Measurements from ENCODE around the gene ATP12A. TPM values are rescaled to one million over a fixed set of nuclear protein-coding genes. Genes with fewer than 3 reads are reported as not detected.
A peak's percentile ranks its signal among the peaks of the same experiment; 100 is the strongest.

ATP12A gene
- total RNA-seq, 1 experiment from 2014 or later = not detected

DNA sequence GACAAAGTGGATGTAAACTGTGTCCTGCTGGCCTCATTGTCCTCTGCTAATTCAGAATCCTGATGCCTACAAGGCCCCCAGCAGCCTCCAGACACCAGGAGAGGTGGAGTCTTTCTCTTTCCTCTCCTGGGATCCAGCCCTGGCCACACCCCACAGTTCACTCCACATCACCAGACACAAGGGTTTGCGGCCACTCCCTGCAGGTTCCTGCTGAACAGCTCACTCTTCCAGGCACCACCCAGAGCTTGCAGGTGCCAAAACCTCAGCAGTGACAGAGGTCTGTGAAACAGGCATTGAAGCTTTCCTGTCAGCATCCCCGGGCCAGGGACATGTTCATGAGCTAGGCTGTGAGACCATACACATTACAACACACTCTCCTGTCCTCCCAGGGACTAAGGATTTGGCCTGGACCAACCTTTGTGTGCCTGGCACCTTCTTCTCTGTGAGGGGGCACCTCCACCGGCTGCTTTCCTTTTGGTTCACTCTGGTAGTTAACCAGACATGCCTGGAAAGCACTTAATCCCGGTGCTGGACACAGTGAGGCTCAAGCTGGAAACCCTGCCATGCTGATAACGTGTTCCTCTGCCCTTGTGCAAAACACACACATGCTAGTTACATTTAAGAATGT lies 11.1 kb upstream of the ATP12A start:
- no peaks in the 10 kb centered on the region for H3K79me2 ChIP-seq (ENCODE audit: low read length)
- H3K4me1 ChIP-seq (ENCODE audit: low read length) = peaks cover 37% of the 10 kb centered on the region
- no peak overlapping the region for H3K4me3 ChIP-seq (ENCODE audit: low read length)
- peak; percentile 27 for DNase-seq
- no peaks in the 10 kb centered on the region for H3K9me2 ChIP-seq (replicated peaks; ENCODE audit: insufficient read depth, low read length)
- no peaks in the 10 kb centered on the region for H3K36me3 ChIP-seq (ENCODE audit: insufficient read depth, low read length)
- H4K20me1 ChIP-seq (ENCODE audit: insufficient read depth, low read depth, low read length) = peaks cover 5% of the 10 kb centered on the region
- no peaks in the 10 kb centered on the region for H3K9me3 ChIP-seq (ENCODE audit: low read length)
- no peak overlapping the region for H3K27ac ChIP-seq (ENCODE audit: low read length)
- H3K9ac ChIP-seq (ENCODE audit: low read length) = no peak overlapping the region
- H2AFZ ChIP-seq (ENCODE audit: low read length) = no peak overlapping the region
- H3K27me3 ChIP-seq (ENCODE audit: low read length) = no peaks in the 10 kb centered on the region
- no peak overlapping the region for H3K4me2 ChIP-seq (ENCODE audit: low read depth, low read length, poor library complexity, severe bottlenecking)

- Histone ChIP-seq H3K4me2 (ENCODE audit: low read depth, low read length, poor library complexity, severe bottlenecking) (no peak overlapping the region), H3K9ac (ENCODE audit: low read length) (no peak overlapping the region), H3K27me3 (ENCODE audit: low read length) (no peaks in the 10 kb centered on the region), H3K4me1 (ENCODE audit: low read length) (peaks cover 34% of the 10 kb centered on the region), H2AFZ (ENCODE audit: low read length) (no peak overlapping the region), H4K20me1 (ENCODE audit: insufficient read depth, low read depth, low read length) (peaks cover 2% of the 10 kb centered on the region), H3K9me3 (ENCODE audit: low read length) (no peaks in the 10 kb centered on the region), H3K36me3 (ENCODE audit: insufficient read depth, low read length) (no peaks in the 10 kb centered on the region), H3K27ac (ENCODE audit: low read length) (no peak overlapping the region), H3K4me3 (ENCODE audit: low read length) (no peak overlapping the region), H3K79me2 (ENCODE audit: low read length) (no peaks in the 10 kb centered on the region), H3K9me2 (replicated peaks; ENCODE audit: insufficient read depth, low read length) (no peaks in the 10 kb centered on the region)
- no peak for DNase-seq
Observed at GRCh38 chr13:24670174-24670573, 10.0 kb upstream of the ATP12A start.

- Histone ChIP-seq H4K20me1 (ENCODE audit: insufficient read depth, low read depth, low read length) (no peaks in the 10 kb centered on the region; the same call in 1 of the 2 replicates), H3K79me2 (ENCODE audit: low read length) (no peaks in the 10 kb centered on the region), H3K27ac (ENCODE audit: low read length) (no peak overlapping the region), H2AFZ (ENCODE audit: low read length) (no peak overlapping the region), H3K9me2 (replicated peaks; ENCODE audit: insufficient read depth, low read length) (no peaks in the 10 kb centered on the region), H3K9me3 (ENCODE audit: low read length) (no peaks in the 10 kb centered on the region), H3K4me2 (ENCODE audit: low read depth, low read length, poor library complexity, severe bottlenecking) (peak overlapping the region; percentile 27), H3K27me3 (ENCODE audit: low read length) (no peaks in the 10 kb centered on the region), H3K9ac (ENCODE audit: low read length) (no peak overlapping the region), H3K4me1 (ENCODE audit: low read length) (peaks cover 30% of the 10 kb centered on the region), H3K36me3 (ENCODE audit: insufficient read depth, low read length) (no peaks in the 10 kb centered on the region), H3K4me3 (ENCODE audit: low read length) (no peak overlapping the region)
- DNase-seq = peak; percentile 55
Observed at GRCh38 chr13:24670961-24671381, 9.2 kb upstream of the ATP12A start.

- Histone ChIP-seq H4K20me1 (ENCODE audit: insufficient read depth, low read depth, low read length) (no peaks in the 10 kb centered on the region; the same call in 1 of the 2 replicates), H3K4me3 (ENCODE audit: low read length) (no peak overlapping the region), H3K9me3 (ENCODE audit: low read length) (no peaks in the 10 kb centered on the region), H2AFZ (ENCODE audit: low read length) (no peak overlapping the region), H3K36me3 (ENCODE audit: insufficient read depth, low read length) (no peaks in the 10 kb centered on the region), H3K9me2 (replicated peaks; ENCODE audit: insufficient read depth, low read length) (no peaks in the 10 kb centered on the region), H3K4me1 (ENCODE audit: low read length) (peaks cover 30% of the 10 kb centered on the region), H3K27ac (ENCODE audit: low read length) (no peak overlapping the region), H3K9ac (ENCODE audit: low read length) (no peak overlapping the region), H3K27me3 (ENCODE audit: low read length) (no peaks in the 10 kb centered on the region), H3K79me2 (ENCODE audit: low read length) (no peaks in the 10 kb centered on the region), H3K4me2 (ENCODE audit: low read depth, low read length, poor library complexity, severe bottlenecking) (peak overlapping the region; percentile 27)
- DNase-seq = no peak
Observed at GRCh38 chr13:24671386-24672113, 8.7 kb upstream of the ATP12A start.

DNA sequence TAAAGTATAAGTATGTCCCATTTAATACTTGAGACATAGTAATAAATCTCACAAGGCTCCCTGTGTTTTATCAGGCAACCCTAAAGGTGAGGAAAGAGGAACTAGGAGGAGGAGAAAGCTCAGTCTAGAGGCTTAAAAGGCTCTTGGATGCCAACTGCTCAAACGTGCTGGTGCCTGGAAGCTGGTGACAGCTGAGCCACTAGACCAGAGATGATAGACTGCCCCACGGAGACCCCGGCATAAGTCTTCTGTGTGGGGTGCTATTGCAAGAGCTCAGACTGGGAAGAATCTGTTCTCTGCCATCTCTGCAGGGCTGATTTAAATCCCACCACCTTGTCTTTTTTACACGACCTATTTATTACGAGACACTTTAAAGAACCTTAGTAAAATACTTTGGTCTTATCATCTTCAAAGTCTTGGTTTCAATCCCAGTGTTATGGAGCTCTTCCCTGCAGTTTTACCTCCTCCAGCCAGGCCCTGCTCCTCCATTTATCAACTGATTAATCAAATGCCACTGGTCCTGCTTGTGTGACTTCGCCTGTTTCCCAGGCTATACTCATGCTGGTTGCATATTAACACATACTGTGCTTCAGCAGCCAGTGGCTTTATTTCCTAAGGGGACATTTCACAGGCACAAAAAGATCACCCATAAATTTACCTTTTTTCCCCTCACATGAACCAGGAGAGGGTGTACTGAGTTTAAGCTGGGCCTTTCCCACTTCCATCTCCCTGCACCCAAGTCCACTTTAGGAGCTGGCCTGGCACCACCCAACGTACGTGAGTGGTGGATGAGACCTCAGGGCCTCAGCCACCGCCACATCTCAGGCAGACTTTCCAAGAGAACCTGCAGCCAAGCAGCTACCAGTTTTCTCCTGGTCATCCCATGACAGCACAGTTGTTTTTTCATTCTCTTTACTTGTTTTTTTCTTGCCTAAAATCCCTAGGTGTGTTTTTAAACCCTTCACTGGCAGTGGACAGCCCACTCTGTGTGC lies 7.8 kb upstream of the ATP12A start:
- no peak overlapping the region for H3K4me3 ChIP-seq (ENCODE audit: low read length)
- peak overlapping the region; percentile 33 for H3K4me2 ChIP-seq (ENCODE audit: low read depth, low read length, poor library complexity, severe bottlenecking)
- H2AFZ ChIP-seq (ENCODE audit: low read length) = no peak overlapping the region
- H3K79me2 ChIP-seq (ENCODE audit: low read length) = no peaks in the 10 kb centered on the region
- H4K20me1 ChIP-seq (ENCODE audit: insufficient read depth, low read depth, low read length) = no peaks in the 10 kb centered on the region; the same call in 1 of the 2 replicates
- H3K36me3 ChIP-seq (ENCODE audit: insufficient read depth, low read length) = no peaks in the 10 kb centered on the region
- no peaks in the 10 kb centered on the region for H3K9me2 ChIP-seq (replicated peaks; ENCODE audit: insufficient read depth, low read length)
- no peak overlapping the region for H3K9ac ChIP-seq (ENCODE audit: low read length)
- H3K9me3 ChIP-seq (ENCODE audit: low read length) = no peaks in the 10 kb centered on the region
- no peak overlapping the region for H3K27ac ChIP-seq (ENCODE audit: low read length)
- peak; percentile 80 for DNase-seq
- peaks cover 30% of the 10 kb centered on the region for H3K4me1 ChIP-seq (ENCODE audit: low read length)
- no peaks in the 10 kb centered on the region for H3K27me3 ChIP-seq (ENCODE audit: low read length)

- no peak for DNase-seq
- Histone ChIP-seq H3K4me2 (ENCODE audit: low read depth, low read length, poor library complexity, severe bottlenecking) (no peak overlapping the region), H3K36me3 (ENCODE audit: insufficient read depth, low read length) (no peaks in the 10 kb centered on the region), H3K9ac (ENCODE audit: low read length) (no peak overlapping the region), H3K4me1 (ENCODE audit: low read length) (peaks cover 24% of the 10 kb centered on the region), H3K9me2 (replicated peaks; ENCODE audit: insufficient read depth, low read length) (no peaks in the 10 kb centered on the region), H3K27me3 (ENCODE audit: low read length) (no peaks in the 10 kb centered on the region), H3K9me3 (ENCODE audit: low read length) (no peaks in the 10 kb centered on the region), H3K79me2 (ENCODE audit: low read length) (no peaks in the 10 kb centered on the region), H3K27ac (ENCODE audit: low read length) (no peak overlapping the region), H4K20me1 (ENCODE audit: insufficient read depth, low read depth, low read length) (no peaks in the 10 kb centered on the region; the same call in 1 of the 2 replicates), H2AFZ (ENCODE audit: low read length) (no peak overlapping the region), H3K4me3 (ENCODE audit: low read length) (no peak overlapping the region)
Observed at GRCh38 chr13:24675806-24676570, 4.2 kb upstream of the ATP12A start.

GRCh38 chr13:24678151-24678550 lies 2.1 kb upstream of the ATP12A start:
- H3K27me3 ChIP-seq (ENCODE audit: low read length) = no peaks in the 10 kb centered on the region
- no peaks in the 10 kb centered on the region for H4K20me1 ChIP-seq (ENCODE audit: insufficient read depth, low read depth, low read length)
- no peak overlapping the region for H3K4me3 ChIP-seq (ENCODE audit: low read length)
- no peak overlapping the region for H2AFZ ChIP-seq (ENCODE audit: low read length)
- H3K27ac ChIP-seq (ENCODE audit: low read length) = no peak overlapping the region
- peaks cover 2% of the 10 kb centered on the region for H3K4me1 ChIP-seq (ENCODE audit: low read length)
- H3K9me2 ChIP-seq (replicated peaks; ENCODE audit: insufficient read depth, low read length) = no peaks in the 10 kb centered on the region
- H3K79me2 ChIP-seq (ENCODE audit: low read length) = no peaks in the 10 kb centered on the region
- no peak overlapping the region for H3K4me2 ChIP-seq (ENCODE audit: low read depth, low read length, poor library complexity, severe bottlenecking)
- no peaks in the 10 kb centered on the region for H3K36me3 ChIP-seq (ENCODE audit: insufficient read depth, low read length)
- H3K9ac ChIP-seq (ENCODE audit: low read length) = no peak overlapping the region
- DNase-seq = no peak
- H3K9me3 ChIP-seq (ENCODE audit: low read length) = no peaks in the 10 kb centered on the region
